Measurements from ENCODE around the gene CTIF.

GRCh38 chr18:48576457-48576771 is 37.6 kb downstream of the CTIF start:
- no peak for TF ChIP-seq TAF1 (IDR thresholded peaks at IDR 0.05; ENCODE audit: borderline replicate concordance, low read depth, low read length)
- no peak for TF ChIP-seq POLR2A (IDR thresholded peaks at IDR 0.05; ENCODE audit: low read depth, low read length)
- no peak for TF ChIP-seq POLR2AphosphoS5 (IDR thresholded peaks at IDR 0.05; ENCODE audit: low read depth, low read length)
